HCT116 (cell line): ENCODE measurements around the gene STYXL1. TPM values are rescaled to one million over a fixed set of nuclear protein-coding genes. Genes with fewer than 3 reads are reported as not detected.

Source experiments
- ATAC-seq: fragments of 200-7000 bp; cut with Tn5 transposase; 2 replicates; pipeline ENCODE4 v1.9.1; 2020; ENCODE audit warnings: mild to moderate bottlenecking, moderate library complexity
- BruUV-seq: library from RNA; stranded (reverse); fragments of 400-500 nt; replicated peaks from 2 replicates; lab custom pipeline; 2021; lab: Mats Ljungman, UMichigan
- CTCF ChIA-PET: fragments of 300-600 bp; sonication (Branson Sonifier 250); formaldehyde crosslinking; loops from one replicate; lab custom pipeline; 2021; ENCODE audit warnings: antibody characterized with exemption; lab: Charles Lee
- POLR2A ChIA-PET: fragments of 300-600, 350-600 bp; sonication (Branson Sonifier 250); formaldehyde crosslinking; loops from one replicate; lab custom pipeline; 2021; ENCODE audit warnings: antibody characterized with exemption; lab: Charles Lee
- RAD21 ChIA-PET, 2 experiments: fragments of 300-600 bp; sonication (Branson Sonifier 250); formaldehyde crosslinking; loops; one replicate each; lab custom pipeline; 2023; ENCODE audit warnings: low total read pairs in 2 of 2; ENCODE audit not compliant: uncharacterized antibody in 2 of 2, unreplicated experiment in 2 of 2, low non-redundant PET in 1 of 2; lab: Charles Lee
- DNase-seq: peaks from one replicate; pipeline ENCODE4 v3.0.0-alpha.2; 2010; ENCODE audit warnings: low read depth, low spot score
- H2AFZ ChIP-seq: fragments of 200-600 bp; shearing (Covaris generic), sonication (generic); 2 replicates; pipeline ENCODE4 v1.6.1; 2017; ENCODE audit warnings: low read depth, mixed run types, mixed read lengths, antibody characterized with exemption, low read length; ENCODE audit not compliant: poor library complexity, severe bottlenecking
- H3K27ac ChIP-seq: 2 replicates; pipeline ENCODE4 v1.5.1; 2012; ENCODE audit warnings: low read depth, low read length
- H3K27me3 ChIP-seq: fragments of 200-600 bp; sonication (generic); 2 replicates; pipeline ENCODE4 v1.6.1; 2016; ENCODE audit warnings: mixed run types, low read length, mixed read lengths; ENCODE audit not compliant: insufficient read depth
- H3K36me3 ChIP-seq, 2 experiments: fragments of 200-500 bp in 1 of 2; fragments of 200-600 bp in 1 of 2; sonication (Bioruptor generic) in 1 of 2; sonication (generic) in 1 of 2; 2 replicates each; pipeline versions ENCODE4 v1.5.1 to v1.6.1; 2014 to 2016; ENCODE audit warnings: low read length in 2 of 2, inconsistent platforms in 1 of 2, mixed read lengths in 1 of 2, mixed run types in 1 of 2; ENCODE audit not compliant: insufficient read depth in 2 of 2, control insufficient read depth in 1 of 2
- H3K4me1 ChIP-seq, 2 experiments: fragments of 200-600 bp in 1 of 2; sonication (generic) in 1 of 2; 2 replicates each; pipeline versions ENCODE4 v1.5.1 to v1.6.1; 2012 to 2017; ENCODE audit warnings: low read length in 2 of 2, inconsistent platforms in 1 of 2, mild to moderate bottlenecking in 1 of 2, mixed read lengths in 1 of 2, mixed run types in 1 of 2, moderate library complexity in 1 of 2; ENCODE audit not compliant: insufficient read depth in 2 of 2, control insufficient read depth in 1 of 2
- H3K4me2 ChIP-seq: fragments of 200-600 bp; sonication (generic); 2 replicates; pipeline ENCODE4 v1.6.1; 2017; ENCODE audit warnings: mixed run types, low read length, mixed read lengths
- H3K4me3 ChIP-seq, 2 experiments: fragments of 200-600 bp in 1 of 2; sonication (generic) in 1 of 2; replicated peaks in 1 of 2; 2 replicates each; pipeline ENCODE4 v1.5.1; 2011 to 2016; ENCODE audit warnings: low read length in 2 of 2, control low read depth in 1 of 2, low read depth in 1 of 2, mild to moderate bottlenecking in 1 of 2, mixed read lengths in 1 of 2, mixed run types in 1 of 2
- H3K79me2 ChIP-seq: fragments of 200-600 bp; sonication (generic); 2 replicates; pipeline ENCODE4 v1.6.1; 2017; ENCODE audit warnings: mild to moderate bottlenecking, mixed run types, low read length, moderate library complexity, mixed read lengths; ENCODE audit not compliant: insufficient read depth
- H3K9ac ChIP-seq: fragments of 200-600 bp; sonication (generic); 2 replicates; pipeline ENCODE4 v1.6.1; 2016; ENCODE audit warnings: low read length, mixed read lengths
- H3K9me2 ChIP-seq: fragments of 200-600 bp; sonication (generic), shearing (Covaris generic); 2 replicates; pipeline ENCODE4 v1.6.1; 2017; ENCODE audit warnings: mixed run types, mild to moderate bottlenecking, moderate library complexity; ENCODE audit not compliant: insufficient read depth
- H3K9me3 ChIP-seq, 2 experiments: fragments of 200-500 bp in 1 of 2; fragments of 200-600 bp in 1 of 2; sonication (Bioruptor generic) in 1 of 2; sonication (generic) in 1 of 2; 2 replicates each; pipeline ENCODE4 v1.6.1; 2014 to 2017; ENCODE audit warnings: low read length in 2 of 2, mixed read lengths in 2 of 2, inconsistent platforms in 1 of 2, low read depth in 1 of 2, mild to moderate bottlenecking in 1 of 2, mixed run types in 1 of 2, moderate library complexity in 1 of 2; ENCODE audit not compliant: control insufficient read depth in 1 of 2, insufficient read depth in 1 of 2
- H4K20me1 ChIP-seq: fragments of 200-600 bp; sonication (generic), shearing (Covaris generic); 2 replicates; pipeline ENCODE4 v1.6.1; 2017; ENCODE audit warnings: mixed run types, mild to moderate bottlenecking, moderate library complexity; ENCODE audit not compliant: insufficient read depth
- ATF3 ChIP-seq: IDR thresholded peaks from 2 replicates; pipeline ENCODE4 v1.6.1; 2012
- CEBPB ChIP-seq: IDR thresholded peaks from 2 replicates; pipeline ENCODE4 v1.6.1; 2012; ENCODE audit warnings: low read depth
- ELF1 ChIP-seq: IDR thresholded peaks from 2 replicates; pipeline ENCODE4 v1.6.1; 2012; ENCODE audit warnings: low read depth, borderline replicate concordance
- EZH2 ChIP-seq: fragments of 200-600 bp; sonication (generic); IDR thresholded peaks from 2 replicates; pipeline ENCODE4 v1.6.1; 2017; ENCODE audit warnings: antibody characterized with exemption, mixed run types
- EZH2phosphoT487 ChIP-seq: fragments of 200-600 bp; IDR thresholded peaks from 2 replicates; pipeline ENCODE4 v1.6.1; 2018; ENCODE audit warnings: antibody characterized with exemption, borderline replicate concordance
- FOSL1 ChIP-seq: IDR thresholded peaks from 2 replicates; pipeline ENCODE4 v1.6.1; 2012; ENCODE audit warnings: low read depth
- JUND ChIP-seq: IDR thresholded peaks from 2 replicates; pipeline ENCODE4 v1.6.1; 2012
- RAD21 ChIP-seq: IDR thresholded peaks from 2 replicates; pipeline ENCODE4 v1.6.1; 2012; ENCODE audit warnings: low read depth, mild to moderate bottlenecking
- REST ChIP-seq: IDR thresholded peaks from 2 replicates; pipeline ENCODE4 v1.6.1; 2012; ENCODE audit warnings: low read depth
- SIN3A ChIP-seq: IDR thresholded peaks from 2 replicates; pipeline ENCODE4 v1.6.1; 2012; ENCODE audit warnings: low read depth
- TCF7L2 ChIP-seq: IDR thresholded peaks from 2 replicates; pipeline ENCODE4 v1.7.0; 2011; ENCODE audit warnings: borderline replicate concordance, inconsistent platforms; ENCODE audit not compliant: insufficient read depth, insufficient read length; ENCODE audit errors: extremely low read depth
- YY1 ChIP-seq: IDR thresholded peaks from 2 replicates; pipeline ENCODE4 v1.6.1; 2011; ENCODE audit warnings: low read length, low read depth, moderate library complexity, mild to moderate bottlenecking; ENCODE audit not compliant: insufficient replicate concordance; ENCODE audit errors: extremely low read depth
- ZBTB33 ChIP-seq: IDR thresholded peaks from 2 replicates; pipeline ENCODE4 v1.6.1; 2011; ENCODE audit warnings: mild to moderate bottlenecking, low read length, moderate library complexity; ENCODE audit not compliant: insufficient replicate concordance; ENCODE audit errors: extremely low read depth
- ZFX ChIP-seq: fragments of 450-650 bp; IDR thresholded peaks from 2 replicates; pipeline ENCODE4 v1.6.1; 2017
- ZNF274 ChIP-seq: fragments of 200-500 bp; sonication (Bioruptor generic); IDR thresholded peaks from 2 replicates; pipeline ENCODE4 v1.6.1; 2014; ENCODE audit warnings: mild to moderate bottlenecking, low read depth, low read length, inconsistent platforms
- intact Hi-C: fragments of 100-400 bp; cut with micrococcal nuclease; formaldehyde crosslinking; loops from 2 replicates; pipeline ENCODE4 v1.10.0; 2022
- total RNA-seq: library from RNA; stranded (reverse); gene quantifications from one replicate; pipeline ENCODE4 v1.2.1, GENCODE V29; 2021; ENCODE audit not compliant: unreplicated experiment

The STYXL1 gene
- total RNA-seq, 1 experiment from 2014 or later = 32.5 TPM

- no peaks in the 10 kb centered on the region for H3K27me3 ChIP-seq
- DNase-seq (no peak), ATAC-seq (no peak)
Measured at GRCh38 chr7:76044375-76044865, 3.4 kb downstream of the STYXL1 start.

GRCh38 chr7:76040126-76040525 is 7.7 kb downstream of the STYXL1 start:
- Histone ChIP-seq H3K27ac (no peak overlapping the region), H3K4me2 (no peak overlapping the region), H2AFZ (no peak overlapping the region), H3K9me2 (no peaks in the 10 kb centered on the region), H3K9ac (no peak overlapping the region), H3K27me3 (no peaks in the 10 kb centered on the region), H3K79me2 (peaks cover 9% of the 10 kb centered on the region), H3K9me3 (no peaks in the 10 kb centered on the region), H3K36me3 (no peaks in the 10 kb centered on the region), H4K20me1 (no peaks in the 10 kb centered on the region), H3K4me1 (peaks cover 0 to 9% of the 10 kb centered on the region in 2 experiments; a peak in 1 of 4 replicates), H3K4me3 (no peak overlapping the region)
- no TSS peak for BruUV-seq
- DNase-seq = no peak
- POLR2A ChIA-PET = no interaction called here
- RAD21 ChIA-PET = no interaction called here
- ATAC-seq = no peak
- intact Hi-C loops = no loop called here
- CTCF ChIA-PET = no interaction called here
- TF ChIP-seq YY1 (no peak), ZBTB33 (no peak), ZNF274 (no peak), EZH2 (no peak), RAD21 (no peak), CEBPB (no peak), ELF1 (no peak), SIN3A (no peak), ZFX (no peak), EZH2phosphoT487 (no peak), REST (no peak), FOSL1 (no peak), JUND (no peak), ATF3 (no peak), TCF7L2 (no peak)

More at GRCh38 chr7:76044375-76044865, 3.4 kb downstream of the STYXL1 start:
- ChIA-PET POLR2A (no interaction called here), RAD21 (no interaction called here), CTCF (no interaction called here)
- Histone ChIP-seq H3K36me3 (peaks cover 0 to 4% of the 10 kb centered on the region in 2 experiments; a peak in 1 of 4 replicates), H2AFZ (no peak overlapping the region), H3K79me2 (peaks cover 49% of the 10 kb centered on the region), H3K27ac (no peak overlapping the region), H3K4me1 (peaks cover 4 to 16% of the 10 kb centered on the region in 2 experiments), H3K4me3 (no peak overlapping the region), H3K9me3 (no peaks in the 10 kb centered on the region), H3K9ac (no peak overlapping the region), H3K4me2 (no peak overlapping the region), H4K20me1 (no peaks in the 10 kb centered on the region), H3K9me2 (no peaks in the 10 kb centered on the region)
- intact Hi-C loops = no loop called here
- TF ChIP-seq ELF1 (no peak), YY1 (no peak)
- no TSS peak for BruUV-seq
